CD8-positive, alpha-beta memory T cell (primary cell): Measurements from ENCODE around the gene NPAS3. TPM values are rescaled to one million over a fixed set of nuclear protein-coding genes. Genes with fewer than 3 reads are reported as not detected.

Source experiments
- CTCF ChIA-PET: fragments of 350-600 bp; sonication (Branson Sonifier 250); formaldehyde crosslinking; loops from one replicate; lab custom pipeline; 2021; ENCODE audit warnings: antibody characterized with exemption; lab: Charles Lee
- POLR2A ChIA-PET: fragments of 350-600 bp; sonication (Branson Sonifier 250); formaldehyde crosslinking; loops from one replicate; lab custom pipeline; 2021; ENCODE audit warnings: antibody characterized with exemption; lab: Charles Lee
- DNase-seq, 5 donors: peaks; one replicate each; pipeline versions ENCODE4 v3.0.0 to v3.0.0-alpha.2; 2020 to 2022; ENCODE audit warnings: mixed read lengths in 1 of 5
- H3K27ac ChIP-seq: one replicate; pipeline ENCODE4 v1.7.0; 2013; ENCODE audit warnings: low read depth, mild to moderate bottlenecking, low read length, moderate library complexity
- H3K27me3 ChIP-seq: 2 replicates; pipeline ENCODE4 v1.7.0; 2013; ENCODE audit warnings: low read length, mild to moderate bottlenecking; ENCODE audit not compliant: insufficient read depth, poor library complexity, severe bottlenecking
- H3K36me3 ChIP-seq: 2 replicates; pipeline ENCODE4 v1.7.0; 2013; ENCODE audit warnings: mild to moderate bottlenecking, low read length, moderate library complexity; ENCODE audit not compliant: insufficient read depth
- H3K4me1 ChIP-seq: 2 replicates; pipeline ENCODE4 v1.7.0; 2013; ENCODE audit warnings: mild to moderate bottlenecking, low read length, moderate library complexity; ENCODE audit not compliant: insufficient read depth
- H3K4me3 ChIP-seq: 2 replicates; pipeline ENCODE4 v1.7.0; 2013; ENCODE audit warnings: mild to moderate bottlenecking, low read length
- H3K9me3 ChIP-seq: 2 replicates; pipeline ENCODE4 v1.7.0; 2013; ENCODE audit warnings: mild to moderate bottlenecking, low read length
- H3K27ac Mint-ChIP-seq, 8 donors: one replicate each; pipeline ENCODE4 v1.8.0; 2020 to 2021; ENCODE audit warnings: mixed read lengths in 8 of 8, mild to moderate bottlenecking in 6 of 8, inconsistent platforms in 3 of 8, moderate library complexity in 3 of 8
- H3K27me3 Mint-ChIP-seq, 2 donors: one replicate each; pipeline ENCODE4 v1.8.0; 2020 to 2021; ENCODE audit warnings: mixed read lengths in 2 of 2, mild to moderate bottlenecking in 1 of 2, moderate library complexity in 1 of 2
- H3K36me3 Mint-ChIP-seq, 3 donors: one replicate each; pipeline ENCODE4 v1.8.0; 2020 to 2021; ENCODE audit warnings: mixed read lengths in 3 of 3, inconsistent platforms in 1 of 3, mild to moderate bottlenecking in 1 of 3
- H3K4me1 Mint-ChIP-seq, 3 donors: one replicate each; pipeline ENCODE4 v1.8.0; 2020 to 2021; ENCODE audit warnings: mixed read lengths in 3 of 3, inconsistent platforms in 1 of 3, mild to moderate bottlenecking in 1 of 3
- H3K4me3 Mint-ChIP-seq, 7 donors: one replicate each; pipeline ENCODE4 v1.8.0; 2020 to 2021; ENCODE audit warnings: mixed read lengths in 7 of 7, mild to moderate bottlenecking in 6 of 7, moderate library complexity in 4 of 7, inconsistent platforms in 2 of 7
- H3K9me3 Mint-ChIP-seq, 5 donors: one replicate each; pipeline ENCODE4 v1.8.0; 2020 to 2022; ENCODE audit warnings: mixed read lengths in 5 of 5, mild to moderate bottlenecking in 3 of 5, moderate library complexity in 2 of 5, inconsistent platforms in 1 of 5
- polyA plus RNA-seq: library from polyadenylated mRNA; unstranded; fragments of 300-500 nt; fragmentation: Illumina TruSeq; gene quantifications from one replicate; pipeline ENCODE4 v1.2.3, GENCODE V29; 2021
- total RNA-seq, 2 experiments: library from RNA; stranded (reverse); gene quantifications; one replicate each; pipeline ENCODE4 v1.2.3, GENCODE V29; 2021

Gene NPAS3
- total and polyA plus RNA-seq, 3 experiments from 2014 or later, result not detected

DNA sequence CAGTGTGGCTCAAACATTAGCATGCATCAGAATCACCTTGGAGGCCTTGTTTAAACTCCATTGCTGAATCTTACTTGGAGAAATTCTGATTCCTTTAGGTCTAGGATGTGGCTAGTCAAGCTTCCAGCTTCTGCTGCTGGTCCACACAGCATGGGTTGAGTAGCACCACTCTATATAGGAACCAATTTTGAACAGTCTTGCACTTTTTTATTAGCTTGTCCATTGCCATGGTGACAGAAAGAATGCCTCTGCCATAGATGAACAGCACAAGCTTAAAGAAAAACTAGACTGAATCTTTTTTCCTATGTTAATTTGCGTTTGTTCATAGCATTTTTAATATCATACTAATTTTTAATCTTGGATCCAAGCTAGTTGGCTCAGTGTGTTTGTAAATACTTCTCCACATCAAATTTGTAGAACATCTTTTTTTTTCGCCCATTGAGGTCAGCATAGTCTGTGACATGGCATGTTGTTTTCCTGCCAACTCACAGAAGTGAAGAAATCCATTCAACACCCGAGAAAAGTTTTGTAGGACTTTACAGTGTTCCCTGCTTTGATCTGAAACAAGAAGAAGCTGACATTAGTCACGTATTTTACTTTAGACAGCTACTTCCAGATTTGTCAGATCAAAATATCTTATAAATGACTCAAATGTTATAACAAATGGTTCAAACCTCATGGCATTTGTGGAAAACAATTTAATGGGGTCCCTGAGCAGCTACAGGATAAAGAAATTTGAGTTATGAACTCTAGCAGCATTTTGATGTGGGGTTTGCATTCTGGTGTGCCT, 573.4 kb downstream of the NPAS3 start:
- H3K9me3 Mint-ChIP-seq, result peaks cover 0 to 8% (median 2%) of the 10 kb centered on the region in 5 donors
- H3K27me3 ChIP-seq, result no peaks in the 10 kb centered on the region
- H3K9me3 ChIP-seq, result no peaks in the 10 kb centered on the region

DNA sequence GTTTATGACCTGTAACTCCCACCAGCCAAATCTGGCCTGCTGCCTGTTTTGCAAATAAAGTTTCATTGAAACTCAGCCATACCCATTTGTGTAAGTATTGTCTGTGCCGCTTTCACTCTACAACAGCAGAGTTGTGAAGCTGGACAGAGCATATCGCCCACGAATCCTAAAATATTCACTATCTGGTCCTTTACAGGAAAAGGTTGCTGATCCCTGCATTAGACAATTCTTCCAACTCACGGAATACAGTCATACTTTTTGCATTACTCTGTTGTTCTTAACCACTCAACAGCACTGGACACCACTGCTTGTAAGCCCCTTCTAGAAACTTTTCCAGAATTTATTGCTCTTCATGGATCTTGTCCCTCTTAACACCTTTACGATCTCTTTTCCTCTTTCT, 576.8 kb downstream of the NPAS3 start:
- H3K36me3 Mint-ChIP-seq, result no peaks in the 10 kb centered on the region
- Histone ChIP-seq H3K9me3 (no peaks in the 10 kb centered on the region), H3K4me1 (no peaks in the 10 kb centered on the region), H3K4me3 (no peak overlapping the region), H3K27me3 (no peaks in the 10 kb centered on the region), H3K36me3 (no peaks in the 10 kb centered on the region), H3K27ac (no peak overlapping the region)
- no peak for DNase-seq
- ChIA-PET CTCF (no interaction called here), POLR2A (no interaction called here)
- H3K9me3 Mint-ChIP-seq, result peaks cover 0 to 8% (median 0%) of the 10 kb centered on the region in 5 donors
- no peaks in the 10 kb centered on the region for H3K27me3 Mint-ChIP-seq
- H3K4me1 Mint-ChIP-seq, result no peaks in the 10 kb centered on the region
- no peak overlapping the region for H3K4me3 Mint-ChIP-seq
- no peak overlapping the region for H3K27ac Mint-ChIP-seq

More for the DNA sequence above, 573.4 kb downstream of the NPAS3 start:
- no peak for DNase-seq
- no peaks in the 10 kb centered on the region for H3K4me1 Mint-ChIP-seq
- H3K36me3 Mint-ChIP-seq, result no peaks in the 10 kb centered on the region
- Histone ChIP-seq H3K4me3 (no peak overlapping the region), H3K4me1 (no peaks in the 10 kb centered on the region), H3K27ac (no peak overlapping the region), H3K36me3 (no peaks in the 10 kb centered on the region)
- H3K4me3 Mint-ChIP-seq, result no peak overlapping the region
- POLR2A ChIA-PET, result no interaction called here
- H3K27me3 Mint-ChIP-seq, result no peaks in the 10 kb centered on the region
- CTCF ChIA-PET, result no interaction called here
- no peak overlapping the region for H3K27ac Mint-ChIP-seq

DNA sequence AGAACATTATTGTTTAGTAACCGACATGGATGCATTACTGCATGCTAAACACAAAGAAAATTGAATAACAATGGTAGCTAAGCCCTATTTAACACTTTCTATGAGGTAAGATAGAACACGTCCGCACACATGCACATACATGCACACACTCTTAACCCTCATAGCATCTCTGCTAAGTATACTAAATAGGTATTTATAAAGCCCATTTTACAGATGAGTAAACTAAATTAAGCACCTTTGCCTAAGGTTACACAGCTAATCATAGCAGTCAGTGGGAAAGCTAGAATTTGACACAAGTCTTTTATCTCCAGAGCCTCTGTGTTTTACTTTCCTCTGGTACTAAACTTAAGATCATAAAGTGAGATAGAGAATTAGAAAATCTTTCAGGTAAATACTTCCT, 577.2 kb downstream of the NPAS3 start:
- H3K27ac ChIP-seq, result no peak overlapping the region
- H3K9me3 ChIP-seq, result no peaks in the 10 kb centered on the region
- H3K36me3 ChIP-seq, result no peaks in the 10 kb centered on the region
- no peaks in the 10 kb centered on the region for H3K27me3 ChIP-seq
- no peak overlapping the region for H3K4me3 ChIP-seq
- H3K36me3 Mint-ChIP-seq, result no peaks in the 10 kb centered on the region
- no peaks in the 10 kb centered on the region for H3K27me3 Mint-ChIP-seq
- H3K27ac Mint-ChIP-seq, result no peak overlapping the region
- H3K9me3 Mint-ChIP-seq, result peaks cover 0 to 8% (median 0%) of the 10 kb centered on the region in 5 donors
- ChIA-PET POLR2A (no interaction called here), CTCF (no interaction called here)
- H3K4me3 Mint-ChIP-seq, result no peak overlapping the region
- H3K4me1 ChIP-seq, result no peaks in the 10 kb centered on the region
- no peaks in the 10 kb centered on the region for H3K4me1 Mint-ChIP-seq
- no peak for DNase-seq

DNA sequence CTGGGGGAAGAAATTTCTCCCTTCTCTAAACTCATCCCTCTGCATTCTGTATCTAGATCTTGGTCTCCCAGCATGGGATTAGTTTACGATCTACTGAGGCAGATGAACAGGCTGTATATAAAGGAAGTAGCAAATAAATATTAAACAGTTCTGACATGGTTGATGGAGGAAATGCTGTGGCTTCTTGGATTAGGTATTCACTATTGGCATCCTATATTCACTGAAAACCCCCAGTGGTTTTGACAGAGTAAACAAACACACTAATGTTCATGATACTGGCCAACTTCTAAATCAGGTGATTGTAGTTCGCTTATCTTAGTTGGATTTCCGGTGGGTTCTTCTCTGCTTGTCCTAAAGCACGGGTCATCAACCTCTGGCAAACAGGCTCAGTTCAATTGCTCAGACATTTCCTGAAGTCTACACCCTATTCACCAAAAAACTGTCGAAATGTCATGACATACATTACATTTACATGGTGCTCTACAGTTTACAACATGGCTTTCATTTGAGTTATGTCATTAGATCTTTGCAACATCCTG, 578.3 kb downstream of the NPAS3 start:
- ChIA-PET POLR2A (no interaction called here), CTCF (no interaction called here)
- Mint-ChIP-seq H3K36me3 (no peaks in the 10 kb centered on the region), H3K27me3 (no peaks in the 10 kb centered on the region), H3K27ac (no peak overlapping the region), H3K9me3 (peaks cover 0 to 6% (median 0%) of the 10 kb centered on the region in 5 donors), H3K4me1 (no peaks in the 10 kb centered on the region), H3K4me3 (no peak overlapping the region)
- Histone ChIP-seq H3K36me3 (no peaks in the 10 kb centered on the region), H3K9me3 (no peaks in the 10 kb centered on the region), H3K27me3 (no peaks in the 10 kb centered on the region), H3K27ac (no peak overlapping the region), H3K4me3 (no peak overlapping the region), H3K4me1 (no peaks in the 10 kb centered on the region)
- no peak for DNase-seq

DNA sequence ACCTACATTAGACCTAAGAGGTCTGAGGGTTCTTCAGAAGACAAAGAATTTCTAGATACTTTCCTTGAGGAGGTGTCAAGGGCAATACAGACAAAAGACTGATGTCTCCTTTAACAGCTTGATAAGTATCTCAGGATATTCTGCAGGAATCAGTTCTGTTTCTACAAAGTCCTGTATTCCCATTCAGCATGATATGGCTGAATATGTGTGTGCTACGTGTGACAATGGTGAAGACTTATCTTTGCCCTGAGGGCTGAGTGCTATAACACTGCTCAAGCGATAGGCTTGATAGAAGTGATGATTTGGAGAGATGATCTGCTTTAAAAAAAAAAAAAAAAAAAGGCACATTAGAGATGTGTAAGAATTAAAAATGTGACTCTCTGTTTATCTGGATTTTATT, 582.5 kb downstream of the NPAS3 start:
- H3K9me3 ChIP-seq, result no peaks in the 10 kb centered on the region
- no peaks in the 10 kb centered on the region for H3K36me3 ChIP-seq
- no peak for DNase-seq
- H3K4me1 ChIP-seq, result no peaks in the 10 kb centered on the region
- peaks cover 0 to 6% (median 0%) of the 10 kb centered on the region in 5 donors for H3K9me3 Mint-ChIP-seq
- H3K27me3 Mint-ChIP-seq, result no peaks in the 10 kb centered on the region
- H3K27ac Mint-ChIP-seq, result no peak overlapping the region
- H3K36me3 Mint-ChIP-seq, result no peaks in the 10 kb centered on the region
- CTCF ChIA-PET, result no interaction called here
- H3K4me3 Mint-ChIP-seq, result no peak overlapping the region
- no peaks in the 10 kb centered on the region for H3K4me1 Mint-ChIP-seq
- no peak overlapping the region for H3K27ac ChIP-seq
- H3K4me3 ChIP-seq, result no peak overlapping the region
- no peaks in the 10 kb centered on the region for H3K27me3 ChIP-seq
- POLR2A ChIA-PET, result no interaction called here

DNA sequence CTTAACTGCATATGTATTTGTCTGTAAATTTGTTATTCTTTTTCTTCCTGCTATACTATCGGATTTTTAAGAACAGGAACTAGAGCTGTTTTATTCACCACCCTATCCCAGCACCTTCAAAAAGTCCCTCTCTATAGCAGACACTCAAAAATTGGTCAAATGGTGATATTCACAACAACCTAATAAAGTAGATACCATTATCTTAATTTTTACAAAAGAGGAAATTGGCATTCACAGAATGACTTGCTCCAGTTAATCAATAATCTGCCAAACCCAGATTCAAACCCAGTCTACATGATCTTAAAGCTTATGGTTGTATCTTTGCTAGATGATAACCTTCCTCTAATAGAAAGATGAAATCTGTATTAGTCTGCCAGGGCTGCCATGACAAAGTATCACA, 585.6 kb downstream of the NPAS3 start:
- Mint-ChIP-seq H3K9me3 (peaks cover 0 to 10% (median 0%) of the 10 kb centered on the region in 5 donors), H3K36me3 (no peaks in the 10 kb centered on the region), H3K27ac (no peak overlapping the region), H3K4me1 (no peaks in the 10 kb centered on the region), H3K27me3 (no peaks in the 10 kb centered on the region), H3K4me3 (no peak overlapping the region)
- no peak for DNase-seq
- H3K27me3 ChIP-seq, result no peaks in the 10 kb centered on the region
- no peaks in the 10 kb centered on the region for H3K36me3 ChIP-seq
- H3K4me3 ChIP-seq, result no peak overlapping the region
- ChIA-PET CTCF (no interaction called here), POLR2A (no interaction called here)
- H3K4me1 ChIP-seq, result no peaks in the 10 kb centered on the region
- H3K27ac ChIP-seq, result no peak overlapping the region
- no peaks in the 10 kb centered on the region for H3K9me3 ChIP-seq

DNA sequence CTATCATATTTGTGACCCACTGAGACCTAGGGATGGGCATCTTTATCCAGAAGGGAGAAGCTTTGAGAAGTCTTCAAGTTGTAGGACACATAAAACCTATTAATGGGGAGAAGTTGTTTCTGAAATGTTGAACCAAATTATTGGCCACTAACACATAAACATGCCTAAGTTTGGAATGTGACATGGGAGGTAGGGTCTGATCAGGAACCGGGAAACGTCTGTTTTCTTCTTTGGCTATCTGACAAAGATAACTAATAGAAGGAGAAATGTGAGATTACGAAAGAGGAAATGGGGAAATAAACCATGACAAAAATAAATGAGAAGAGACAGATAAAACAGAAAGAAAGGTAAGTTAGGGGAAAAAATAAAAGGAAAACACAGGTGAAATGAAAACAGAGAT, 586.9 kb downstream of the NPAS3 start:
- CTCF ChIA-PET, result no interaction called here
- Mint-ChIP-seq H3K27me3 (no peaks in the 10 kb centered on the region), H3K4me1 (no peaks in the 10 kb centered on the region), H3K36me3 (no peaks in the 10 kb centered on the region), H3K9me3 (peaks cover 0 to 10% (median 0%) of the 10 kb centered on the region in 5 donors), H3K27ac (no peak overlapping the region), H3K4me3 (no peak overlapping the region)
- Histone ChIP-seq H3K27me3 (no peaks in the 10 kb centered on the region), H3K9me3 (no peaks in the 10 kb centered on the region), H3K4me3 (no peak overlapping the region), H3K27ac (no peak overlapping the region), H3K4me1 (no peaks in the 10 kb centered on the region), H3K36me3 (no peaks in the 10 kb centered on the region)
- no peak for DNase-seq
- POLR2A ChIA-PET, result no interaction called here

DNA sequence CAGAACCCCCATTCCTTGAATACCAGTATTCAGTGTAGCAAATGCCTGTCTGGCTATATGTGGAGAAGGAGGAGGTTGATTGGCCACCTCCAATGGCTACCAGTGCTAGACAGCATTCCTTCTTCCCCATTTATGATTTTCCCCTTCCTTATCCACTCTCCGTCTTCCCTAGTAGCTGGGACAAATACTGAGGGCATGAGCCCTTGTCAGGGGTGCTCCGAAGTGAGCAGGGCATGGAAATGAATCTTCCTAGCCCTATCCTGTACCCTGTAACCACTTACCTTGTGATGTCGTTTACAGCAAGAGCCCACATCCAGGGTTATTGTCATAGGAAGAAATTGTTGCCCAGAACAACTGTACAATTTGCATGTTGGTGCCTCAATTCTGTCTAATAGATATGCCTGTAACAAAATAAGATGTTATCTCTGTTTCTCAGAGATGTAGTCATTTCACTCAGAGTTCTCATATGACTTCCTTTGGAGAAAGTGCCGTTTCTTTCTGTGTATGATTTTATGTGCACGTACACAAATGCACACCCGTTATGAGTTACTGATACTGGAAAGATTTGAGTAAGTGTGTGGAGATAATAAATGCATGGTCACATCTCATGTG, 588.5 kb downstream of the NPAS3 start:
- CTCF ChIA-PET, result no interaction called here
- POLR2A ChIA-PET, result no interaction called here

More for the DNA sequence above, 588.5 kb downstream of the NPAS3 start:
- no peak overlapping the region for H3K4me3 Mint-ChIP-seq
- Histone ChIP-seq H3K36me3 (no peaks in the 10 kb centered on the region), H3K27me3 (no peaks in the 10 kb centered on the region), H3K4me3 (no peak overlapping the region), H3K4me1 (no peaks in the 10 kb centered on the region), H3K9me3 (no peaks in the 10 kb centered on the region), H3K27ac (no peak overlapping the region)
- H3K27me3 Mint-ChIP-seq, result no peaks in the 10 kb centered on the region
- H3K9me3 Mint-ChIP-seq, result peaks cover 0 to 10% (median 0%) of the 10 kb centered on the region in 5 donors
- H3K36me3 Mint-ChIP-seq, result no peaks in the 10 kb centered on the region
- no peak for DNase-seq
- no peak overlapping the region for H3K27ac Mint-ChIP-seq
- H3K4me1 Mint-ChIP-seq, result no peaks in the 10 kb centered on the region
